Stimulated activated CD4-positive, alpha-beta T cell treated with anti-CD3 and anti-CD28 coated beads, Interleukin-12 subunit alpha, Interleukin-12 subunit beta, amount 100 ng/mL, for 48 hours (primary cell): ENCODE data around the gene NR4A1.

Source experiments
- DNase-seq, 3 donors: peaks; one replicate each; pipeline ENCODE4 v3.0.0-alpha.2; 2020; ENCODE audit warnings: low read depth in 2 of 3, low spot score in 1 of 3

The NR4A1 gene

DNA sequence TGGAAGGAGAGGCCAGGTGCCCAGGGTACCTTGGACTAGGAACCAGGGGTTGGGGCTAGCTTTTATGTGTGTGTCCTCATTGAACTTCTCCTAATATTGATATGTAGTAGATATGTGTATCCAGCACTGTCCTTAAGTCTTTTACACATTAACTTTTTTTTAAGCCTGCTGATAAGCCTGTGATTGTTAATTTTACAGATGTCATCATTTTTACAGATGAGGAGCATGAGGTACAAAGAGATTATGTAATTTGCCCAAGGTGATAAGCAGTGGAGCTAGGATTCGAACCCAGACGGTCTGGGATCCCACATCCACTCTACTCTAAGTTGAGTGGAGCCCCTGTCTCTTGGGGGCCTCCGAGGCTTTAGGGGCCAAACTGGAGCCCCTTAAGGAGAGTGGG is 10.2 kb upstream of the NR4A1 start:
- no peak for DNase-seq

- DNase-seq, result no peak
These were observed 9.5 kb upstream of the NR4A1 start for GRCh38 chr12:52041695-52042123.

DNA sequence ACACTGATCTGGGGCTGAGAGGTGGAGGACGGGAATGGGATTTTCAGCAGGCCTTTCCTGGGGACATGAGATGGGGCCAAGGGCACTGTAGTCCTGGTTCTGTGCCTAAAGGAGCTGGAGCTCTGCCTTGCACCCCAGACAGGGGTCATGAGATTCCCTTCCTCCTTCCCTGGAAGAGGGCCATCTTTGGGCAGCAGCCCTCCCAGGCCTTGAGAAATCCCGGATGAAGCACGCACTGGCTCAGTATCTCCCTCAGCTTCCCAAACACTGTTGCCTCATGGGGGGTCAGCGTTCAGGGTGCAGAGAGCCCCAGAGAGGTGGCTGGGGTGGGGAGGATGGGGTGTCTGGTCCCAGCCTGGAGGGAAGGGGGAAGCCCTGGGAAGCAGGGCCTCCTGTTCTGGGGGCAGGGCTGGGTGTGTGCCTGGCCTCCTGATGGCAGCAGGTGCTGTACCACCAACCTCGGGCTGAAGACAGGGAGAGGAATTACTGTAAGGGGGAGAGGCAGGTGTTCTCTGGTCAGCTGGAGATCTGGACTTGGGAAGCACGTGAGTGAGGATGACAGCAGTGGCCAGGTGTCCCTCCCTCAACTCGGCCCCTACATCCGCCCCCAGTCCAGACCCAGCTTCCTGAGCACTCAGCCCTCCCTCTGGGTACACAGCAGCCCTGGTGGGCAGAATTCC is 8.4 kb upstream of the NR4A1 start:
- no peak for DNase-seq

- no peak for DNase-seq
These were observed 7.6 kb upstream of the NR4A1 start for GRCh38 chr12:52043386-52044212.

DNA sequence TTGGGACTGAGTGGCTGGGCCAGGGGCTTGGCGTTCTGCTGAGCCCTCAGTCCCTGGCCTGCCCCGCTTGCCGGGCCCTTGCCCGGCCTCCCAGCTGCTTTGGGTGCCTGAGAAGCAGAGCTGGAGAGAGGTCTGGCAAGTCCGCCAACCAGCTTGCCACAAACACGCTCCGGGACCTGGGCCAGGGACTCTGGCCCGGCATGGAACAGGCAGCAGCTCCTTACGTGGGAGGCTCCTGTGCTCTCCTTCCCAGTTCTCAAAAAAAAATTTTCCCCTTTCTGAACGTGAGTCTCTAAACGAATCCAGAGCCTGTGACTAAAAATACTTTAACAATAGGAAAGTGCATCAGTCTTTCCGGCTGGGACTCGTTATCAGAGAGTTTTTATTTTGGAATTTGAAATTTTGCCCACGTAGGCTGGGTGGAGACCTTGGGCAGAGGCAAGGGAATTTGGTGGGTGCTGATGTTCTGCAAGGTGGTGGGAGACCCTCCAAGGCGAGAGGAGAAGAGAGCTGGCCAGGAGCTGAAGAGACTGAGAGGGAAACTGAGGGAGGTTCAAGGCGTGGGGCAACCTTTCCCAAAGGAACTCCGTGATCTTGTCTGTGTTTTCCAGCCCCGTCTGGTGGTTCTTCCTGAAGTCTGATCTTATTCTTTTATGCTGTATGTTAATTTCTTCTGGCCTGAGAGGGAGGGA is 6.8 kb upstream of the NR4A1 start:
- no peak for DNase-seq

DNA sequence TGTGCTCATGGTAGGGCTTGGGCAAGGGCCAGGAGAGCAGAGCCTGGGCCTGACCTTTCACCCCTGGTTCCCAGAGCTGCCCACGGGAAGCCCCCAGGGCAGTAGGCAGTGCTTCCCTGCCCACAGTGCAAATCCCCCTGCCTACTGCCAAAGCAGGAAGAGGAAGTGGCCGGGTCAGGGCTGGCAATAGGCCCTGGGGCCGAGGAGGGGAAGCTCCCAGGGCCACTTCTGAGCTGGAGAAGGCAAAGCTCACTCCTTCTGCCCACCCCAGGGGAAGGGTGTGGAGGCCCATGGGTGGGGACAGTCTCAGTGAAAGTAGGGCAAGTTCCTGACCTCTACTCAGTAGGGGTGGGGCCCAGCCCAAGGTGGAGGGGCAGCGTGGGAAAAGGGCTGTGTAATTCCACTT is 5.4 kb upstream of the NR4A1 start:
- no peak for DNase-seq

GRCh38 chr12:52046859-52047258 is 4.4 kb upstream of the NR4A1 start:
- no peak for DNase-seq

GRCh38 chr12:52049286-52049685 is 2.0 kb upstream of the NR4A1 start:
- DNase-seq, result no peak

DNA sequence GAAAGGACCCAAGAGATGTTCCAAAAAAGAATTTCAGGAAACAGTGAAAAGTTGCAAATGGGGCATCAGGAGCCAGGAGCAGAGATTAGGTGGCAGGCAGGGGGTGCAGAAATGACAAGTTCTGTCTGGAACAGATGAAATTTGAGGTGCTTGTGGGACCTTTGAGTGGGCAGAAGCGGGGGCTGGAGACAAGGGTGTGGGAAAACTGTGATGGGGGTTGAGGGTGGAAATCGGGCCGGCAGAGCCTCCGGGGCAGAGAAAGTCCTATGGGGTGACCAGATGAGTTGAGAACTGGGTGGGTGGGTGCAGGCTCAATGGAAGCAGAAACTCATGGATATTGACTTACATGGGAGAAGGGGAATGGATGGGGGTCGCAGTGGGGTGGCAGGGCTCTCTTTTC is 1.6 kb upstream of the NR4A1 start:
- DNase-seq, result no peak

- no peak for DNase-seq
These were observed 1.0 kb upstream of the NR4A1 start for GRCh38 chr12:52050116-52050757.

DNA sequence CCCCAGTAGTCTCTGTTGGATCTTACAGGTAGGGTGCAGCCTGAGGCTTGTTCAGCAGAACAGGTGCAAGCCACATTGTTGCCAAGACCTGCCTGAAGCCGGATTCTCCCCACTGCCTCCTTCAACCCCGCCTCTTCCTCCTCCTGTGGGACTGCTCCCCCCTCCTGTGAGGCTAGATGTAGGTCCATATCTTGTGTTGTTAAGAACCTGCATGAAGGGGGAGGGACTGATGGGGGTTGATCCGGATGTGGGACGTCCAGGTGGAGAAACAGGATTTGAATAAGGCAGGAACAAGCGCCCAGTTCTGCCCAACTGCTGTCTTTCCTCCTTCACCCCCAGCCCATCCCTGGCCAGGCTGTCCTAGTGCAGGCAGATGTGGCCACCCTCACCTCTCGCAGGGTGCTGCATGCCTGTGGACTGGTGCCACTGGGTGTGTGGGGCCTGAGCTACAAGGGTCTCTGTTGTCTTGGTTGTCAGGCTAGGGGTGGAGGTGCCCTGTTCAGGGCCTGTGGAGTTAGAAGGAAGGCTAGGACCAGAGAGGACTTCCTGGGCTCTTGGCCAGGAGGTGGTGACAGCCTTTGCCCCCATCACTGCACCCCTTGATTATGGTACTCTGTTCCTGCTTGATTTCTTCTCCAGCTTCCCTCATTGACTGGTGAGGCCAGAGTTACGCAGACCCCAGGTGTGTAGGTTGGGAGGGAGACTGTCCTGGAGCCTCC is 1.4 kb downstream of the NR4A1 start:
- no peak for DNase-seq

DNA sequence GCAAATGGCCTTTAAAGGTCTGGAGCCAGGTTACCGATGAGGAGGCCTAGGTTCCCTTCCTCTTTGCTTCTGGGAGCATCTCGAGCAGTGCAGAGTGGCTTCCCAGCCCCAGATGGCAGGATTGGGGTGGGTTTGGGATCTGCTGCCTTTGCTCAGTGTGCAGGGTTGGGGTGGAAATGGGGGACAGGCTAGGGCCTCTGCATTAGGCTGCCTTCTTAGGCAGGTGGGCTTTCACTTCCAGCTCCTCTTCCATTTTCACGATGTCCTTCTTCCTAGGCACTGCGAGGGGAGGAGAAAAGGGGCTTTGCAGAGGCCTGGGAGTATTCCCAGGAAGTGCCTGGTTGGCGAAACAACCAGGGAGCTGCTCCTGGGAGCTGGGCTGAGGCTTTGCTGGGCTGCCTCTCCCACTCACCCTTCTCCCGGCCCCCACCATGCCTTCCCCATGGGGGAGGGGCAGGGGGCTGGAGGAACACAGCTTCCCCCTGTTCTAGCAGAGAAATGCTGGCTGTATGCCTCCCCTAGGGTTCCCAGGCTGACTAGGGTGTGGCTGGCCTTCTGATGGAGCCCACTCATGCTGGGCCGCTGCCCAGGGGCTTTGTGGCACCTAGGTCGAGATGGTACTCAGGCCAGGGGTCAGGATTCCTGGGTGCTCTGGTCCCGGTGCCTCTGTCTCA is 2.4 kb downstream of the NR4A1 start:
- no peak for DNase-seq

GRCh38 chr12:52054231-52054832 is 3.1 kb downstream of the NR4A1 start:
- no peak for DNase-seq

- no peak for DNase-seq
These were observed 3.8 kb downstream of the NR4A1 start for GRCh38 chr12:52054833-52055730.

DNA sequence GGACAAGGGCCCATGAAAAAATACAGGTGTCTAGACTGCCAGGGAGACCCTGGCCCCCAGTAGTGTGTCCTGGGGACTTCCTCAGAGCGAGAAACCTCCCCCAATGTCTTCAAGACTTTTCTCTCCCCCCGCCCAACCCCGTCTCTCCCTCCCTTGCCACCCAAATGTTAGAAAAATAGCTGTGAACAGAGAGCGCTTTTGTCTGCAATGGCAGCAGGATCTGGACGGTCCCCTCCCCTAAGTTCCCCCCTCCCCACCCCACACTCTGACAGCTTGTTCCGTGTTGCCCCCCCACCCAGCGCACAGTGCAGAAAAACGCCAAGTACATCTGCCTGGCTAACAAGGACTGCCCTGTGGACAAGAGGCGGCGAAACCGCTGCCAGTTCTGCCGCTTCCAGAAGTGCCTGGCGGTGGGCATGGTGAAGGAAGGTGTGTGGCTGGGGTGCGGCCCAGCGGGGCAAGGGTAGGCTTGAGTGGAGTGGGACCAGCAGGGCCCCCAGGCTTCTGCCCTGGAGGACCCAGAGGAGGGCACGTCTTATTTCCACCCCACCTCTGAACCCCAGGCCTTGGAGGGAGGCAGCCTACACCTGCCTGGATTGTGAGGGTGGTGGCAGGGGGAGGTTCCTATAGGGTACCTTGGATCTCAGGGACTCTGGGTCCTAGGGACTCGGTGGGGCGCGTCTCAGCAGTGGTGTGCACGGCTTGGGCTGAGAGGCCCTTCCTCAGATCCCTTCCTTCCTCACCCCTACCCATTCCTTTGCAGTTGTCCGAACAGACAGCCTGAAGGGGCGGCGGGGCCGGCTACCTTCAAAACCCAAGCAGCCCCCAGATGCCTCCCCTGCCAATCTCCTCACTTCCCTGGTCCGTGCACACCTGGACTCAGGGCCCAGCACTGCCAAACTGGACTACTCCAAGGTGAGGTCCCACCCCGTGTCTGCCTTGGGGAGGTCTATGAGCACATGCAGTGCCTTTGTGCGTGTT is 4.8 kb downstream of the NR4A1 start:
- DNase-seq, result no peak

GRCh38 chr12:52056801-52057637 is 5.8 kb downstream of the NR4A1 start:
- no peak for DNase-seq
